Vagina (tissue), 2 donors: Measurements from ENCODE around the gene ATXN1L.
A peak's percentile ranks its signal among the peaks of the same experiment; 100 is the strongest.

Source experiments
- CTCF ChIP-seq, 3 experiments: fragments of 450-650 bp in 2 of 3; fragments of 200-600 bp in 1 of 3; sonication (generic) in 1 of 3; IDR thresholded peaks; one replicate each; pipeline ENCODE4 v1.5.1; 2017 to 2019; ENCODE audit warnings: antibody characterized with exemption in 3 of 3, mild to moderate bottlenecking in 2 of 3, moderate library complexity in 2 of 3
- POLR2A ChIP-seq, 2 donors: fragments of 450-650 bp; IDR thresholded peaks; one replicate each; pipeline ENCODE4 v1.6.1; 2017; ENCODE audit warnings: antibody characterized with exemption in 2 of 2, mild to moderate bottlenecking in 2 of 2, moderate library complexity in 2 of 2
- POLR2AphosphoS5 ChIP-seq, 2 donors: sonication (generic); formaldehyde crosslinking; IDR thresholded peaks; one replicate each; pipeline ENCODE4 v1.9.0; 2017; ENCODE audit warnings: antibody characterized with exemption in 2 of 2, mild to moderate bottlenecking in 2 of 2, low read depth in 1 of 2; ENCODE audit not compliant: insufficient read depth in 1 of 2

- TF ChIP-seq POLR2AphosphoS5 (IDR thresholded peaks at IDR 0.05; ENCODE audit: insufficient read depth in 1 of 2, low read depth in 1 of 2) = peak in 1 of 2 donors; percentile 21
- no peak for TF ChIP-seq POLR2A (IDR thresholded peaks at IDR 0.05)
- TF ChIP-seq CTCF (IDR thresholded peaks at IDR 0.05) = no peak
Observed at GRCh38 chr16:71851746-71852145, 6.0 kb downstream of the ATXN1L start.
